Fibroblast of pulmonary artery (primary cell): ENCODE data around the gene MROH7.

Source experiments
- DNase-seq: peaks from one replicate; pipeline ENCODE4 v3.0.0-alpha.2; 2010; ENCODE audit warnings: low read depth
- H3K4me3 ChIP-seq: replicated peaks from 2 replicates; pipeline ENCODE4 v1.5.1; 2011; ENCODE audit warnings: low read depth, mild to moderate bottlenecking, control low read depth, low read length, moderate library complexity
- TF ChIP-seq, protein P1 (sequence below): IDR thresholded peaks from 2 replicates; pipeline ENCODE4 v1.5.1; 2011; ENCODE audit warnings: mild to moderate bottlenecking, control low read depth, low read length, inconsistent platforms; ENCODE audit errors: missing control alignments

MROH7 gene

DNA sequence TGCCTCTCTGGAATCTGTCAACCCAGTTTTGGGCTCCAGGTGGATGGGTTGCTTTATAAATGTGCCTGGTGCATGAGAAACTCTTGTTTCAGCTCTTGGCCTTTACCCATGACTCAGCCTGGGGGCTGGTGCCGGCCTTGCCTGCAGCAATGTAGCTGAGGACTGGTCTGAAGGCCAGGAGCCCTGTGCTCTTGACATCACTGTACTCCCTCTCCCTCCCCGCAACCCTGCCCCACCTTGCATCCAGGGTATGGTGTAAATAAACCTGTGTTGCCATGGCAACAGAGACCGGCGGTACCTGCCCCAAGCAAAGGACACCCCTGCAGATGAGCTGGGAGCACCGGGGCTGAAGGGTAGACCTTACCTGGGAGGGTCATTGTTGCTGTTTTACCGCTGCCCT, 31.5 kb upstream of the MROH7 start:
- TF ChIP-seq, protein P1, sequence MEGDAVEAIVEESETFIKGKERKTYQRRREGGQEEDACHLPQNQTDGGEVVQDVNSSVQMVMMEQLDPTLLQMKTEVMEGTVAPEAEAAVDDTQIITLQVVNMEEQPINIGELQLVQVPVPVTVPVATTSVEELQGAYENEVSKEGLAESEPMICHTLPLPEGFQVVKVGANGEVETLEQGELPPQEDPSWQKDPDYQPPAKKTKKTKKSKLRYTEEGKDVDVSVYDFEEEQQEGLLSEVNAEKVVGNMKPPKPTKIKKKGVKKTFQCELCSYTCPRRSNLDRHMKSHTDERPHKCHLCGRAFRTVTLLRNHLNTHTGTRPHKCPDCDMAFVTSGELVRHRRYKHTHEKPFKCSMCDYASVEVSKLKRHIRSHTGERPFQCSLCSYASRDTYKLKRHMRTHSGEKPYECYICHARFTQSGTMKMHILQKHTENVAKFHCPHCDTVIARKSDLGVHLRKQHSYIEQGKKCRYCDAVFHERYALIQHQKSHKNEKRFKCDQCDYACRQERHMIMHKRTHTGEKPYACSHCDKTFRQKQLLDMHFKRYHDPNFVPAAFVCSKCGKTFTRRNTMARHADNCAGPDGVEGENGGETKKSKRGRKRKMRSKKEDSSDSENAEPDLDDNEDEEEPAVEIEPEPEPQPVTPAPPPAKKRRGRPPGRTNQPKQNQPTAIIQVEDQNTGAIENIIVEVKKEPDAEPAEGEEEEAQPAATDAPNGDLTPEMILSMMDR = no peak
- no peak for DNase-seq
- H3K4me3 ChIP-seq = no peak overlapping the region

DNA sequence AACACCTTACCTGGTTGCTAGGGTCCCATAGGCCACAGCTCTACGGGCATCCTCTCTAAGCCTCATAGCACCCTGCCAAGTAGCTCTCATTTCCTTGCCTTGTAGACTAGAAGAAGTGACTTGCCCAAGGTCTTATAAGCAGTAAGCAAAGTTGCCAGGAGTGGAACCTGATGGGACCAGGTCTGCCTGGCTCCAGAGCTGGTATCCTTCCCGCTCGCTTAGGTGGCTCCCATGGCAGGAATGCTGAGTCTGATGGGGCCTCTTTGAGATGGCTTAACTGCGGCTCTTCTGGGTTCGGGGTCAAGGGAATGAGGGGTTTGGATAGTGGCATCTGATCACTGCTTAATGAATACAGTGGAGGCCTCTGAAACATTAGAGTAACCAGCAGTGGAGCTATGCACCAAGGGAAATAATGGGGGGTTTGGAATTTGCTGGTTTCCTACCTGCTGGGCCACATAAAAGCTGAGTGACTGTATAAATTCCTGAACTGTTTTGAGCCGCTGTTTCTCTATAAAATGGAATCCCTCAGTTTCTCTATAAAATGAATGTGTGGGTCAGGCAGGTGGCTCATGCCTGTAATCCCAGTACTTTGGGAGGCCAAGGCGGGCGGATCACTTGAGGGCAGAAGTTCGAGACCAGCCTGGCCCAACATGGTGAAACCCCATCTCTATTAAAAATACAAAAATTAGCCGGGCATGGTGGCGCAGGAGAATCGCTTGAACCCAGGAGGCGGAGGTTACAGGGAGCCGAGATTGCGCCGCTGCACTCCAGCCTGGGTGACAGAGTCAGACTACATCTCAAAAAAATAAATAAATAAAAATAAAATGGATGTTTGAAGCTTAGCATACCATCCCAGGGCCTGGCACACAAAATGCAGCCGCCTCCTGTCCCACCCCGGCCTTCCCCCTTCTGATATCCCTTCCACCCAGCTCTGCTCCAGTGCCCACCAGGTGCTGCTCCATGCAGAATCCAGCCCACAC, 30.7 kb upstream of the MROH7 start:
- DNase-seq = no peak
- TF ChIP-seq, protein P1 = no peak
- no peak overlapping the region for H3K4me3 ChIP-seq

DNA sequence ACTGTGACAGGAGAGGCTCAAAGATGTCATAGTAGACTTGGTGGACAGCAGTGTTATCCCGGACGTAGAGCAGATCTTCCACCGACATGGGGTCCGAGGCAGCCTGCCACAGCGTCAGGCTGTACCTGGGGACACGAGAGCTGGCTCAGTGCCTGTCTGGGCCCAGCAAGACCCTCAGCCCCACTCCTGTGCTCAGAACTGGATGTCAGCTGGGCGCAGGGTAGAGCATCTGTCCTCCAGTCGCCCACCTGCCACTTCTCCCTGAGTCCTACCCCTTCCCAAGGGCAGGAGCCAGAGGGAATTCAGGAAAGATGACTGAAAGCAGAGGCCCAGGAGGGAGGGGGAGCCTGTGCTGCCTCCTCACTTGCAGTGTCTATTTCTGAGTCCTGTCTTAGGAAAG, 30.0 kb upstream of the MROH7 start:
- TF ChIP-seq, protein P1 = no peak
- H3K4me3 ChIP-seq = no peak overlapping the region
- DNase-seq = no peak

DNA sequence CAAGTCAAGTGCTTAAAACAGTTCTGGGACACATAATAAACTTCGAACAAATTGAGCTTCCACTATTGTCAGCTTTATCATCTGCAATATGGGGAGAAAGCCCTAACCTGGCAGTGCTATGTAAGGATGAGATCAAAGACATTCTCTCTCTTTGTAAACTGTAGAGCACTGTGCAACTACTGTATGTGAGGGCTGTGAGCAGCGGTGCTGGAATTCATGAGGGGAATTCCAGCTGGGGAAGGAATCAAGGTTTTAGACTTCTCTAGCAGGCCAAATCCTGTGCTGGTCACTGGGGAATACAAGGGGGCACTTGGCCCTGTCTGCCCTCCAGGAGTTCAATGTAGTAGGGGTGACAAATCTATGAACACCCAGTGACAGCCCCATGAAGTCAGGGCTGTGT, 27.6 kb upstream of the MROH7 start:
- H3K4me3 ChIP-seq = no peak overlapping the region
- no peak for DNase-seq
- TF ChIP-seq, protein P1 = no peak

DNA sequence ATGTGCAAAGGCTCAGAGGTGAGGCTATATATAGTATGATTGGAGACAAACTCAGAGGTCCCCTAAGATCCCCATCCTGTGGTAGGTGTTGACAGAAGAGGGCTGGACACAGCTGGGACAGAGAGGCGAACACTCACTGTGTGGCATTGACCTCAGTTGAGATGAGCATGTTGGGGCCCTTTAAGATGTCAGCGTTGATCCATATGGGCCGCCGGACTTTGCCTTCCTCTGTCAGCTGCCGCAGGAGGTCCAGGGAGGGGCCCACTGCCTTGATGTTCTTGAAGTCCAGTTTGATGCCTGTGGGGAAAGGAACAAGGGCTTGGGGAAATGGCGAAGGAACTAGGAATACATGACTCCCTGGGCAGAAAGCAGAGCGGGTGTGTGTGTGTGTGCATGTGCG, 27.0 kb upstream of the MROH7 start:
- H3K4me3 ChIP-seq = no peak overlapping the region
- DNase-seq = no peak
- TF ChIP-seq, protein P1 = no peak

DNA sequence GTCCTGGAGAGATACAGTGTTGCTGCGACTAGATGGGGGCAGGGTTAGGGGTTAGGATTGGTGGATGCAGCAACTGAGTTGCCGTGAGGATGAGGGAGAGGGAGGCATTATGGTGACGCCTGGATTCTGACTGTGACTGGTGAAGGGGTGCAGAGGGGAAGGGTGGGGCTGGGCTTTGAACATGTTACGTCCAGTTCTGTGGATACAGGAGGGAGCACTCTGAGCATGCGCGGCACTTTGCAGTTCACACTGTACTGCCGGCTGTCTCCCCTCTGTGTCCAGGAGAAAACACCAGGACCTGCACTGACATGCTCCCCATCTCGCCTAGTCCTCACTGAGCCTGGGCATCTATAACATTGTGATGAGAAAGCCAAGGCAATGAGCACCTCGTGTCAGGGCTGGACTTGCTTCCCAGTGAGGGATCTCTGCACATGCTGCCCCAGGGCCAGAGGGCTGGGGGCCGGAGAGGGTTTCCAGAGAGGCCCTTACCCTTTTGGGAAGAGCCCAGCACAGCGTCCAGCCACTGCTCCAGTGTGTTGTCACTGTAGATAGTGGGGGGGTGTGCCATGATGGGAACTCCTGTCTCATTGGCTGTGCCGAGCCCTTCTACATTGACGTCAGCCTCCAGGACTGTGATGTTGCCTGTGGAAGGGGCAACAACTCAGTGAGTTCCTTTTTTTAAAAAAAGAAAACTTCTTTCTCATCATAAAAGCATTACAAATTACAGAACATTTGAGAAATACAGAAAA, 25.9 kb upstream of the MROH7 start:
- no peak overlapping the region for H3K4me3 ChIP-seq
- TF ChIP-seq, protein P1 = no peak
- DNase-seq = no peak
